ENCODE data around the gene LAMB4. TPM values are rescaled to one million over a fixed set of nuclear protein-coding genes. Genes with fewer than 3 reads are reported as not detected.

The LAMB4 gene
- total RNA-seq, 1 donor from 2014 or later: not detected

DNA sequence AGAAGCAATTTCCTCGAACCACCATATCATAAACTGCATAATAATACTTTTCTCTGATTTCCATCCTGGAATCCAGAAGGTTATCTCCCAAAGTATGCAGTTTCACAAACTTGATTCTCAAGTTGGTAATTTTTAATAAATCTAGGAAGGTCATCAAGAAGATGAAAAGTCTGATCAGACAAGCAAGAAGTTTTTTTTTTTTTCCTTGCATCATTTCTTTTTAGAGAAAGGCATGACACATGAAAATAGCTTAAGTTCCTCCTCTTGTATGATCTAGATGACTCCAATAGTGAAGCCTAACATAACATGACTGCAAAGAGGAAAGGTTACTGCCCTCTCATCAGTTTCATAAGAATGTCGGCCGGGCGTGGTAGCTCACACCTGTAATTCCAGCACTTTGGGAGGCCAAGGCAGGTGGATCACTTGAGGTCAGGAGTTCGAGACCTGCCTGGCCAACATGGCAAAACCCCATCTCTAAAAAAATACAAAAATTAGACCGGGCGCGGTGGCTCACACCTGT, 149.4 kb downstream of the LAMB4 start:
- Mint-ChIP-seq H3K27me3 (peaks cover 2% of the 10 kb centered on the region), H3K9me3 (no peaks in the 10 kb centered on the region), H3K27ac (no peak overlapping the region), H3K36me3 (ENCODE audit: low read depth) (no peaks in the 10 kb centered on the region), H3K4me3 (no peak overlapping the region), H3K4me1 (no peaks in the 10 kb centered on the region)
- intact Hi-C loops (cut with micrococcal nuclease): no loop called here
- DNase-seq: no peak

DNA sequence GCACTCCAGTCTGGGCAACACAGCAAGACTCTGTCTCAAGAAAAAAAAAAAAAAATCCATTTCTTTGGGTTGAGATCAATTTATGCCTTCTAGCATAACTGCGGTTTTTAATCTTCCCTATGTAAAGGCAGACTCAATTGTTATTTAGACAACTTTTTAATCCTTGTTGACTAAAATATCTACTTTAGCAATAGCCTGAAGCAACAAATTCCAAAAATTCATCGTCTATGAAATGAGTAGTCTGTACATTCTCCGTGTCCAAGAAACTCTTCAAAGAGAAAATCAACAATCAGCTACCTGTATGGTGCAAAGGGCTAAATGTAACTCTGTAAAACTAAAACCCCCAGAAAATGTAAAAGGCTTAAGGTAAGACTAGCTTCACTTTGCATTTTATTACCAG, 150.0 kb downstream of the LAMB4 start:
- Mint-ChIP-seq H3K36me3 (ENCODE audit: low read depth) (no peaks in the 10 kb centered on the region), H3K9me3 (no peaks in the 10 kb centered on the region), H3K27ac (no peak overlapping the region), H3K27me3 (peaks cover 2% of the 10 kb centered on the region), H3K4me3 (no peak overlapping the region), H3K4me1 (no peaks in the 10 kb centered on the region)
- DNase-seq: no peak
- intact Hi-C loops (cut with micrococcal nuclease): no loop called here

- intact Hi-C loops (cut with micrococcal nuclease): no loop called here
- H3K27me3 Mint-ChIP-seq: peaks cover 3% of the 10 kb centered on the region
- H3K36me3 Mint-ChIP-seq (ENCODE audit: low read depth): no peaks in the 10 kb centered on the region
- no peaks in the 10 kb centered on the region for H3K9me3 Mint-ChIP-seq
- DNase-seq: no peak
- H3K4me3 Mint-ChIP-seq: no peak overlapping the region
- no peaks in the 10 kb centered on the region for H3K4me1 Mint-ChIP-seq
- H3K27ac Mint-ChIP-seq: no peak overlapping the region
Measured at GRCh38 chr7:107978815-107979408, 151.2 kb downstream of the LAMB4 start.

DNA sequence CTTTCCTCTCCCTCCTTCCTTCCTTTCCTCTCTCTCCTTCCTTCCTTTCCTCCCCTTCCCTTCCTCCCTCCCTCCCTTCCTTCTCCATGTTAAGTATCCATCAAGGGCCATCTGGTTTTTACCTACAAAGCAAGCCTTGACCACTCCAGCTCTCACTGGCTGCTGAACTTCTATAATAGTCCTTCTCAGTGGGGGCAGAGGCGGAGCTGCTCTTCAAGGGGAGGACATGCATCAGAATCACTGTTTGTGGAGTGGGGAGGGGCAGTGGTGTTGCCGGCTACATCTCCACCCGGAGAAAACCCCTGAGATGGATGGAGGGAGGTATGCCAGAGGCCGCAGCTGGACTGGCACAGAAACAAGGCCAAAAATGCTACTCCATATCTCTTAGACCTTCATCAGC, 153.1 kb downstream of the LAMB4 start:
- intact Hi-C loops (cut with micrococcal nuclease): no loop called here
- H3K4me3 Mint-ChIP-seq: no peak overlapping the region
- no peaks in the 10 kb centered on the region for H3K4me1 Mint-ChIP-seq
- H3K27me3 Mint-ChIP-seq: peaks cover 3% of the 10 kb centered on the region
- no peak for DNase-seq
- no peak overlapping the region for H3K27ac Mint-ChIP-seq
- H3K36me3 Mint-ChIP-seq (ENCODE audit: low read depth): no peaks in the 10 kb centered on the region
- H3K9me3 Mint-ChIP-seq: no peaks in the 10 kb centered on the region

GRCh38 chr7:107976620-107977019, 153.5 kb downstream of the LAMB4 start:
- H3K9me3 Mint-ChIP-seq: no peaks in the 10 kb centered on the region
- H3K27me3 Mint-ChIP-seq: peaks cover 3% of the 10 kb centered on the region
- H3K4me3 Mint-ChIP-seq: no peak overlapping the region
- no peaks in the 10 kb centered on the region for H3K36me3 Mint-ChIP-seq (ENCODE audit: low read depth)
- no peaks in the 10 kb centered on the region for H3K4me1 Mint-ChIP-seq
- H3K27ac Mint-ChIP-seq: no peak overlapping the region
- intact Hi-C loops (cut with micrococcal nuclease): no loop called here
- DNase-seq: no peak

DNA sequence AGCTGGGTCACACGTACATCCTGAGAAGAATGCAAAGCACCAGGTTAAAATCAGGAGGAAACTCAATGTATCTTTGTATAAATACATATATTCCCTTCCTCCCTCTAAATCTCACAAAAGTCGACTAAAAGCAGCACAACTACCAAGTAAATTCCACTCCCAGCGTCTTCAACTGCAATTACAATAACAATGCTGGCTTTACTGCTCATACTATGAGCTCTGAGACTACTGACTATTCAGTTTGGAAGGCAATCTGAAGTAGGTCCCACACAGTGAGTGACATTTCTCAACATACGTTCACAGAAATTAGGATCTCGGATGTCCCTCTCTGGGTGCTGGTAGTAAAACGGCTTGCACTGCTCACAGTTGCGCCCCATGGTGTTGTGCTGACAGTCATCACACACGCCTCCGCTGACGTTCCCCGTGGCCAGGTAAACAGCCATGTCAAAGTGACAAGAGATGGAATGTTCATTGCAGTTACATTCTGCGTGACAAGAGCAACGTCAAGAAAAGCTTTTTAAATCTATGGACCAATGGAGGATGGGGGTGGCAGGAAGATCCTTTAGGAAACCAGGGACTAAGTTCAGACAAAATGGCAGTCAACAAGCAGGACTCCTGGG, 154.7 kb downstream of the LAMB4 start:
- H3K4me3 Mint-ChIP-seq: no peak overlapping the region
- no peaks in the 10 kb centered on the region for H3K9me3 Mint-ChIP-seq
- peaks cover 3% of the 10 kb centered on the region for H3K27me3 Mint-ChIP-seq
- intact Hi-C loops (cut with micrococcal nuclease): no loop called here
- H3K4me1 Mint-ChIP-seq: no peaks in the 10 kb centered on the region
- H3K27ac Mint-ChIP-seq: no peak overlapping the region
- no peak for DNase-seq
- H3K36me3 Mint-ChIP-seq (ENCODE audit: low read depth): no peaks in the 10 kb centered on the region

- no peak for DNase-seq
- Mint-ChIP-seq H3K27me3 (peaks cover 5% of the 10 kb centered on the region), H3K36me3 (ENCODE audit: low read depth) (no peaks in the 10 kb centered on the region), H3K27ac (no peak overlapping the region), H3K4me3 (no peak overlapping the region), H3K4me1 (no peaks in the 10 kb centered on the region), H3K9me3 (no peaks in the 10 kb centered on the region)
- intact Hi-C loops (cut with micrococcal nuclease): no loop called here
Measured at GRCh38 chr7:107973861-107974260, 156.3 kb downstream of the LAMB4 start.

Other genes starting within 250 kb of the LAMB4 start
- gene DLD, start 239.2 kb downstream of the LAMB4 start, total RNA-seq: 113 and 119 TPM in 2 replicates
- 0.12 TPM in 1 of 2 replicates, not detected in the other for gene LAMB1, start 127.2 kb downstream of the LAMB4 start, total RNA-seq

Measured in activated CD4-positive, alpha-beta T cell treated with anti-CD3 and anti-CD28 coated beads, Interleukin-2, amount 10 ng/mL, durations not matched to agents 24 days and 14 days (primary cell).